ENCODE results near the gene COPRS.
"Not testable (repeated sequence)": the region's sequence is repeated elsewhere in the genome, so short reads cannot be mapped to it uniquely, and the experiment has no call there.

Gene COPRS

GRCh38 chr17:31830971-31831858 lies 27.8 kb downstream of the COPRS start:
- H3K4me3 ChIP-seq (ENCODE audit: low read length in 2 of 2) = no peak overlapping the region
- H3K36me3 ChIP-seq (replicated peaks in 1 of 2; ENCODE audit: control insufficient read depth in 2 of 2, insufficient read depth in 2 of 2, low read length in 2 of 2) = no peaks in the 10 kb centered on the region
- peak overlapping the region; percentile 30 for H2AFZ ChIP-seq (ENCODE audit: low read length)
- no peak overlapping the region for H2BK120ac ChIP-seq (ENCODE audit: low read depth, low read length)
- no peaks in the 10 kb centered on the region for H3K4me1 ChIP-seq (ENCODE audit: control insufficient read depth in 2 of 2, insufficient read depth in 1 of 2, low read depth in 1 of 2, low read length in 2 of 2)
- no peak for DNase-seq (ENCODE audit: low spot score)
- no peak overlapping the region for H3K23ac ChIP-seq (ENCODE audit: low read depth, low read length, poor library complexity)
- no peak overlapping the region for H3K18ac ChIP-seq (ENCODE audit: low read length)
- no peak overlapping the region for H2BK15ac ChIP-seq (ENCODE audit: low read length)
- no CpG with 5 or more reads among the region's 12 CpGs for WGBS, 2 donors (ENCODE audit: extremely low coverage in 2 of 2, insufficient read length in 2 of 2, insufficient replicate concordance in 1 of 2)
- H4K8ac ChIP-seq (ENCODE audit: low read depth, low read length) = no peak overlapping the region
- H2AK5ac ChIP-seq (ENCODE audit: low read depth, low read length) = no peak overlapping the region
- H2BK12ac ChIP-seq (ENCODE audit: low read length) = no peak overlapping the region
- no peak overlapping the region for H3K9ac ChIP-seq (ENCODE audit: low read depth, low read length, poor library complexity)
- no peak overlapping the region for H3K4ac ChIP-seq (ENCODE audit: low read length)
- H3K4me2 ChIP-seq (ENCODE audit: insufficient read depth, low read length, poor library complexity, severe bottlenecking) = no peak overlapping the region
- H3K9me3 ChIP-seq (replicated peaks in 1 of 2; ENCODE audit: control insufficient read depth in 2 of 2, insufficient read depth in 1 of 2, low read depth in 1 of 2, low read length in 2 of 2) = no peaks in the 10 kb centered on the region
- no peak overlapping the region for H3K14ac ChIP-seq (ENCODE audit: low read length)
- H3K27me3 ChIP-seq (ENCODE audit: control insufficient read depth in 3 of 3, insufficient read depth in 3 of 3, low read depth in 1 of 3, low read length in 3 of 3) = no peaks in the 10 kb centered on the region
- no peak overlapping the region for H2BK5ac ChIP-seq (ENCODE audit: low read length)
- no peak overlapping the region for H4K91ac ChIP-seq (ENCODE audit: low read depth, low read length, poor library complexity)
- no peaks in the 10 kb centered on the region for H3K79me1 ChIP-seq (ENCODE audit: low read depth, low read length)
- H3K27ac ChIP-seq (replicated peaks; ENCODE audit: low read length) = no peak overlapping the region

- Histone ChIP-seq H3K18ac (ENCODE audit: low read length) (no peak overlapping the region), H2AK5ac (ENCODE audit: low read depth, low read length) (no peak overlapping the region), H2AFZ (ENCODE audit: low read length) (no peak overlapping the region), H3K79me1 (ENCODE audit: low read depth, low read length) (no peaks in the 10 kb centered on the region), H3K27me3 (ENCODE audit: control insufficient read depth in 3 of 3, insufficient read depth in 3 of 3, low read depth in 1 of 3, low read length in 3 of 3) (peaks cover 0 to 2% (median 0%) of the 10 kb centered on the region in 3 experiments), H3K36me3 (replicated peaks in 1 of 2; ENCODE audit: control insufficient read depth in 2 of 2, insufficient read depth in 2 of 2, low read length in 2 of 2) (no peaks in the 10 kb centered on the region), H4K8ac (ENCODE audit: low read depth, low read length) (no peak overlapping the region), H2BK15ac (ENCODE audit: low read length) (no peak overlapping the region), H3K9me3 (replicated peaks in 1 of 2; ENCODE audit: control insufficient read depth in 2 of 2, insufficient read depth in 1 of 2, low read depth in 1 of 2, low read length in 2 of 2) (no peaks in the 10 kb centered on the region), H3K23ac (ENCODE audit: low read depth, low read length, poor library complexity) (no peak overlapping the region), H3K14ac (ENCODE audit: low read length) (no peak overlapping the region), H2BK5ac (ENCODE audit: low read length) (no peak overlapping the region), H2BK12ac (ENCODE audit: low read length) (no peak overlapping the region), H2BK120ac (ENCODE audit: low read depth, low read length) (no peak overlapping the region), H3K9ac (ENCODE audit: low read depth, low read length, poor library complexity) (no peak overlapping the region), H3K4me1 (ENCODE audit: control insufficient read depth in 2 of 2, insufficient read depth in 1 of 2, low read depth in 1 of 2, low read length in 2 of 2) (no peaks in the 10 kb centered on the region), H4K91ac (ENCODE audit: low read depth, low read length, poor library complexity) (no peak overlapping the region), H3K4ac (ENCODE audit: low read length) (no peak overlapping the region), H3K4me2 (ENCODE audit: insufficient read depth, low read length, poor library complexity, severe bottlenecking) (no peak overlapping the region), H3K4me3 (ENCODE audit: low read length in 2 of 2) (no peak overlapping the region), H3K27ac (replicated peaks; ENCODE audit: low read length) (no peak overlapping the region)
- no CpG with 5 or more reads among the region's 3 CpGs for WGBS, 2 donors (ENCODE audit: extremely low coverage in 2 of 2, insufficient read length in 2 of 2, insufficient replicate concordance in 1 of 2)
- no peak for DNase-seq (ENCODE audit: low spot score)
Measured at GRCh38 chr17:31829649-31830048, 29.4 kb downstream of the COPRS start.

DNA sequence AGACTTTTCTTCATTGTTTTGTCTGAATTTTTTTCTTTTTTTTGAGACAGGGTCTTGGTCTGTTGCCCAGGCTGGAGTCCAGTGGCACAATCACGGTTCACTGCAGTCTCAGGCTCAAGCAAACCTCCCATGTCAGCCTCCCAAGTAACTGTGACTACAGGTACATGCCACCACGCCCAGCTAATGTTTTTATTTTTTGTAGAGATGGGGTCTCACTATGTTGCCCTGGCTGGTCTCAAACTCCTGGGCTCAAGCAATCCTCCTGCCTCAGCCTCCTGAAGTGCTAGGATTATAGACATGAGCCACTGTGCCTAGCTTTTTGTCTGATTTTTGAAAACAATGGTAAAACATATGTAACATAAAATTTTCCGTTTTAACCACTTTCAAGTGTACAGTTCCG lies 30.1 kb downstream of the COPRS start:
- H3K9ac ChIP-seq (ENCODE audit: low read depth, low read length, poor library complexity); H3K4me2 ChIP-seq (ENCODE audit: insufficient read depth, low read length, poor library complexity, severe bottlenecking); H3K4me3 ChIP-seq (ENCODE audit: low read length in 2 of 2); H2BK5ac ChIP-seq (ENCODE audit: low read length); H3K27ac ChIP-seq (replicated peaks; ENCODE audit: low read length); H2AFZ ChIP-seq (ENCODE audit: low read length); H3K36me3 ChIP-seq (replicated peaks in 1 of 2; ENCODE audit: control insufficient read depth in 2 of 2, insufficient read depth in 2 of 2, low read length in 2 of 2); H3K79me1 ChIP-seq (ENCODE audit: low read depth, low read length); H3K4ac ChIP-seq (ENCODE audit: low read length); H2BK120ac ChIP-seq (ENCODE audit: low read depth, low read length); H3K18ac ChIP-seq (ENCODE audit: low read length); H4K91ac ChIP-seq (ENCODE audit: low read depth, low read length, poor library complexity); H2BK15ac ChIP-seq (ENCODE audit: low read length); DNase-seq (ENCODE audit: low spot score); H3K14ac ChIP-seq (ENCODE audit: low read length); H3K27me3 ChIP-seq (ENCODE audit: control insufficient read depth in 3 of 3, insufficient read depth in 3 of 3, low read depth in 1 of 3, low read length in 3 of 3); H3K4me1 ChIP-seq (ENCODE audit: control insufficient read depth in 2 of 2, insufficient read depth in 1 of 2, low read depth in 1 of 2, low read length in 2 of 2); H2BK12ac ChIP-seq (ENCODE audit: low read length); H2AK5ac ChIP-seq (ENCODE audit: low read depth, low read length); H4K8ac ChIP-seq (ENCODE audit: low read depth, low read length); H3K9me3 ChIP-seq (replicated peaks in 1 of 2; ENCODE audit: control insufficient read depth in 2 of 2, insufficient read depth in 1 of 2, low read depth in 1 of 2, low read length in 2 of 2); H3K23ac ChIP-seq (ENCODE audit: low read depth, low read length, poor library complexity): not testable (repeated sequence)
- WGBS, 2 donors (ENCODE audit: extremely low coverage in 2 of 2, insufficient read length in 2 of 2, insufficient replicate concordance in 1 of 2) = no CpG with 5 or more reads among the region's 4 CpGs

DNA sequence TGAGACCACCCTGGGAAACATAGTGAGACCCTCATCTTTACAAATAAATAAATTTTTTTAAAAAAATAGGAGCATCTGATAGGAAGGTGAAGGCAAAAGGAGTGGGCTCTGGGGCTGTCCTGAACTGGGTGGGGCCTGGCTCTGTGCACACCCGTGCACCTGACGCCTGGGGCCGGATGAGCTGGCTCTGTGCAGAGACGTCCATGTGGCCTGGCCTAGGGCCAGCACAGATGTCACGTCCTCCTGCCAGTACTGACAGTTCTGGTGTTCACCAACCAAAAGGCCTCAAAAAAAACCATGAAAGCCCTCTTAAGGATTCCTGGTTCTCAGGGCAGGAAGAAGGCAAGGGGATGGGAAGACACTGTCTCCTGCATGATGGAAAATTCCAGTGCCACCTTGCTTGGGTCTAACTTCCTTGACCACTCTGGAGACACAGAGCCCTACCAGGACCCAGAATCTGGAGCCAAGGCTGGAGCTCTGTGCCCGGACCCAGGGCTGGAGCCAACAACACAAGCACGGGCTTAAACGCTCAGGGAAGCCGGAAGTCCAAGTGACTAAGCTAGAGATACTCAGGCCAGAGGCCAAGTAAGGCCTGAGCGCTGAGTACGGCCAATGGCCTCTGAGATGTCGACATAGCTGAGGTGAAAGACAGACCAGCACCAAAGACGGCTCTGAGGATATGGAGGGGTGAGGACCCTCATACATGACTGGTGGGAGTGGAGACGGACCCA lies 32.9 kb downstream of the COPRS start:
- WGBS, 2 donors (ENCODE audit: extremely low coverage in 2 of 2, insufficient read length in 2 of 2, insufficient replicate concordance in 1 of 2) = no CpG with 5 or more reads among the region's 14 CpGs
- H3K4me2 ChIP-seq (ENCODE audit: insufficient read depth, low read length, poor library complexity, severe bottlenecking) = no peak overlapping the region
- H4K91ac ChIP-seq (ENCODE audit: low read depth, low read length, poor library complexity) = no peak overlapping the region
- H4K8ac ChIP-seq (ENCODE audit: low read depth, low read length) = no peak overlapping the region
- no peak overlapping the region for H2BK120ac ChIP-seq (ENCODE audit: low read depth, low read length)
- no peaks in the 10 kb centered on the region for H3K36me3 ChIP-seq (replicated peaks in 1 of 2; ENCODE audit: control insufficient read depth in 2 of 2, insufficient read depth in 2 of 2, low read length in 2 of 2)
- H2BK15ac ChIP-seq (ENCODE audit: low read length) = no peak overlapping the region
- H3K79me1 ChIP-seq (ENCODE audit: low read depth, low read length) = no peaks in the 10 kb centered on the region
- no peak for DNase-seq (ENCODE audit: low spot score)
- no peak overlapping the region for H3K4me3 ChIP-seq (ENCODE audit: low read length in 2 of 2)
- no peak overlapping the region for H3K9ac ChIP-seq (ENCODE audit: low read depth, low read length, poor library complexity)
- no peak overlapping the region for H3K27ac ChIP-seq (replicated peaks; ENCODE audit: low read length)
- no peak overlapping the region for H3K14ac ChIP-seq (ENCODE audit: low read length)
- H3K18ac ChIP-seq (ENCODE audit: low read length) = no peak overlapping the region
- H2BK12ac ChIP-seq (ENCODE audit: low read length) = no peak overlapping the region
- no peak overlapping the region for H2AK5ac ChIP-seq (ENCODE audit: low read depth, low read length)
- no peaks in the 10 kb centered on the region for H3K4me1 ChIP-seq (ENCODE audit: control insufficient read depth in 2 of 2, insufficient read depth in 1 of 2, low read depth in 1 of 2, low read length in 2 of 2)
- H3K9me3 ChIP-seq (replicated peaks in 1 of 2; ENCODE audit: control insufficient read depth in 2 of 2, insufficient read depth in 1 of 2, low read depth in 1 of 2, low read length in 2 of 2) = no peaks in the 10 kb centered on the region
- no peak overlapping the region for H2AFZ ChIP-seq (ENCODE audit: low read length)
- H3K4ac ChIP-seq (ENCODE audit: low read length) = no peak overlapping the region
- peaks cover 0 to 2% (median 0%) of the 10 kb centered on the region in 3 experiments for H3K27me3 ChIP-seq (ENCODE audit: control insufficient read depth in 3 of 3, insufficient read depth in 3 of 3, low read depth in 1 of 3, low read length in 3 of 3)
- no peak overlapping the region for H2BK5ac ChIP-seq (ENCODE audit: low read length)
- no peak overlapping the region for H3K23ac ChIP-seq (ENCODE audit: low read depth, low read length, poor library complexity)

Measured in neuronal stem cell (in vitro differentiated cells).